Smooth muscle cell (in vitro differentiated cells): ENCODE measurements around the gene MDGA2. TPM values are rescaled to one million over a fixed set of nuclear protein-coding genes. Genes with fewer than 3 reads are reported as not detected.

Experiments used
- DNase-seq: peaks from one replicate; lab custom pipeline; 2025; ENCODE audit not compliant: unreplicated experiment; lab: John Stamatoyannopoulos, UW
- H2AFZ ChIP-seq: fragments of 200-600 bp; sonication (generic); 2 replicates; pipeline ENCODE4 v1.6.0; 2016; ENCODE audit warnings: antibody characterized with exemption, low read depth, mild to moderate bottlenecking
- H3F3A ChIP-seq: fragments of 200-600 bp; sonication (generic); 2 replicates; pipeline ENCODE4 v1.6.0; 2017; ENCODE audit warnings: antibody characterized with exemption, low read depth
- H3K27ac ChIP-seq: fragments of 200-600 bp; sonication (generic); 2 replicates; pipeline ENCODE4 v1.5.1; 2016; ENCODE audit warnings: low read depth, mild to moderate bottlenecking
- H3K27me3 ChIP-seq: fragments of 200-600 bp; sonication (generic); 2 replicates; pipeline ENCODE4 v1.6.1; 2016; ENCODE audit warnings: low read depth, mild to moderate bottlenecking
- H3K36me3 ChIP-seq: fragments of 200-600 bp; sonication (generic); 2 replicates; pipeline ENCODE4 v1.5.1; 2016; ENCODE audit warnings: low read depth
- H3K4me1 ChIP-seq: fragments of 200-600 bp; sonication (generic); 2 replicates; pipeline ENCODE4 v1.5.1; 2016; ENCODE audit warnings: low read depth
- H3K4me2 ChIP-seq: fragments of 200-600 bp; sonication (generic); 2 replicates; pipeline ENCODE4 v1.6.0; 2016; ENCODE audit warnings: mild to moderate bottlenecking
- H3K4me3 ChIP-seq: fragments of 200-600 bp; sonication (generic); 2 replicates; pipeline ENCODE4 v1.5.1; 2016; ENCODE audit warnings: mild to moderate bottlenecking
- H3K79me2 ChIP-seq: fragments of 200-600 bp; sonication (generic); 2 replicates; pipeline ENCODE4 v1.6.0; 2016; ENCODE audit warnings: low read depth, mild to moderate bottlenecking
- H3K9ac ChIP-seq: fragments of 200-600 bp; sonication (generic); 2 replicates; pipeline ENCODE4 v1.6.0; 2016; ENCODE audit warnings: low read depth
- H3K9me3 ChIP-seq: fragments of 200-600 bp; sonication (generic); replicated peaks from 2 replicates; pipeline ENCODE4 v1.5.1; 2016; ENCODE audit warnings: low read depth
- H4K20me1 ChIP-seq: fragments of 200-600 bp; sonication (generic); 2 replicates; pipeline ENCODE4 v1.6.0; 2016; ENCODE audit warnings: low read depth
- CTCF ChIP-seq: fragments of 200-600 bp; sonication (generic); IDR thresholded peaks from 2 replicates; pipeline ENCODE4 v1.5.1; 2017; ENCODE audit warnings: borderline replicate concordance, mild to moderate bottlenecking, antibody characterized with exemption; ENCODE audit not compliant: insufficient read depth, poor library complexity, severe bottlenecking
- WGBS: methylation state at CpG from one replicate; pipeline ENCODE4 v1.1.7; 2016; ENCODE audit warnings: low lambda C conversion rate; 5-methylcytosine and 5-hydroxymethylcytosine counted together
- polyA plus RNA-seq: library from polyadenylated mRNA; unstranded; fragments of >200 nt; fragmentation: Nextera tagmentation; extraction: Ambion mirVana; gene quantifications from 2 replicates; pipeline ENCODE4 v1.2.1, GENCODE V29; 2016
- total RNA-seq: library from RNA; depleted of rRNA; stranded (reverse); fragments of >200 nt; gene quantifications from 2 replicates; pipeline ENCODE4 v1.2.3, GENCODE V29; 2014

MDGA2 gene
- total and polyA plus RNA-seq, 2 experiments from 2014 or later = 1.4 to 1.8 TPM

DNA sequence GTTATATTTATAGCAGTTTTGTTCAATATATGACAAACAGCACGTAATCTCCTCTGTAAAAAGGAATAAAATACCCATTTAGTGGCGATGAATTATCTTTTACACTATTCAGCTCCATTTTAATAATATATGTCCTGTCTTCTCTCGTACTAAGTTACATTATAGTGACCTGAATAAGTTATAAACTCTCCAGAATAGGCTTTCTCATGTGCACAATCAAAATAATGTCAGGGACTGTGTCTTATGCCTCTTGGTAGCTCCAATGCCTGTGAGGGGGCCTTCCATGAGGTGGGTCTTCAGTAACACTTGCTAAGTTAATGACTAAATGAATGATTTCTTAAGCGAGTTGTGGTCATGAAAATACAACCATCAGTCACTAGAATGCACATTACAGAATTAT, 150.9 kb downstream of the MDGA2 start:
- no peak overlapping the region for H2AFZ ChIP-seq
- no peak overlapping the region for H3K27ac ChIP-seq
- H3K9me3 ChIP-seq = no peaks in the 10 kb centered on the region
- H3K9ac ChIP-seq = no peak overlapping the region
- H3K4me2 ChIP-seq = no peak overlapping the region
- H3K4me1 ChIP-seq = no peaks in the 10 kb centered on the region
- H4K20me1 ChIP-seq = no peaks in the 10 kb centered on the region
- H3F3A ChIP-seq = no peaks in the 10 kb centered on the region
- H3K79me2 ChIP-seq = no peaks in the 10 kb centered on the region
- no peaks in the 10 kb centered on the region for H3K27me3 ChIP-seq
- H3K4me3 ChIP-seq = no peak overlapping the region
- 92% methylated on average over 4 of the region's 4 CpGs for WGBS
- no peak for DNase-seq
- H3K36me3 ChIP-seq = no peaks in the 10 kb centered on the region
- TF ChIP-seq CTCF = no peak

GRCh38 chr14:47520382-47520781, 155.0 kb downstream of the MDGA2 start:
- H3K4me2 ChIP-seq = no peak overlapping the region
- WGBS = 92% methylated on average over 3 of the region's 3 CpGs
- H3K27ac ChIP-seq = no peak overlapping the region
- no peak overlapping the region for H2AFZ ChIP-seq
- H3K4me1 ChIP-seq = no peaks in the 10 kb centered on the region
- no peaks in the 10 kb centered on the region for H3F3A ChIP-seq
- no peaks in the 10 kb centered on the region for H3K27me3 ChIP-seq
- no peaks in the 10 kb centered on the region for H3K36me3 ChIP-seq
- H3K9ac ChIP-seq = no peak overlapping the region
- H3K9me3 ChIP-seq = no peaks in the 10 kb centered on the region
- no peaks in the 10 kb centered on the region for H3K79me2 ChIP-seq
- H3K4me3 ChIP-seq = no peak overlapping the region
- no peak for TF ChIP-seq CTCF
- DNase-seq = no peak
- no peaks in the 10 kb centered on the region for H4K20me1 ChIP-seq

- peaks cover 3% of the 10 kb centered on the region for H3K4me1 ChIP-seq
- H3K36me3 ChIP-seq = no peaks in the 10 kb centered on the region
- no peak for TF ChIP-seq CTCF
- no peak overlapping the region for H2AFZ ChIP-seq
- no peaks in the 10 kb centered on the region for H3K9me3 ChIP-seq
- H3K27ac ChIP-seq = no peak overlapping the region
- H3F3A ChIP-seq = no peaks in the 10 kb centered on the region
- 92% methylated on average over 2 of the region's 2 CpGs for WGBS
- no peak overlapping the region for H3K4me2 ChIP-seq
- no peak overlapping the region for H3K4me3 ChIP-seq
- H3K27me3 ChIP-seq = no peaks in the 10 kb centered on the region
- H4K20me1 ChIP-seq = no peaks in the 10 kb centered on the region
- no peak for DNase-seq
- H3K9ac ChIP-seq = no peak overlapping the region
- no peaks in the 10 kb centered on the region for H3K79me2 ChIP-seq
Observed at GRCh38 chr14:47511829-47512228, 163.6 kb downstream of the MDGA2 start.

DNA sequence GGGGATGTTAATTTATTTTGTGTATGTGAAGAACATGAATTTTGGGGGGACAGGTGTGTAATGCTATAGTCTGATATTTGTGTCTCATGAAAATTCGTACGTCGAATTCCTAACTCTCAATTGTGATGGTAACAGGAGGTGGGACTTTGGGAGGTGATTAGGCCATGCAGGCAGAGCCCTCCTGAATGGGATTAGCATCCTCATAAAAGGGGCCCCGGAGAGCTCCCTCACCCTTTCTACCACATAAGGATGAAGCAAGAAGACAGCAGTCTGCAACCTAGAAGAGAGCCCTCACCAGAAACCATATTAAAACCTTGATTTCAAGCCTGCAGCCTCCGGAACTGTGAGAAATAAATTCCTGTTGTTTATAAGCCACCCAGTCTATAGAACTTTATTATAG, 165.4 kb downstream of the MDGA2 start:
- Histone ChIP-seq H3K4me1 (peaks cover 3% of the 10 kb centered on the region), H4K20me1 (no peaks in the 10 kb centered on the region), H3K36me3 (no peaks in the 10 kb centered on the region), H3K27ac (no peak overlapping the region), H3F3A (no peaks in the 10 kb centered on the region), H3K4me3 (no peak overlapping the region), H3K79me2 (no peaks in the 10 kb centered on the region), H3K9ac (no peak overlapping the region), H3K9me3 (no peaks in the 10 kb centered on the region), H3K4me2 (no peak overlapping the region), H2AFZ (no peak overlapping the region), H3K27me3 (no peaks in the 10 kb centered on the region)
- 87% methylated on average over 5 of the region's 5 CpGs for WGBS
- TF ChIP-seq CTCF = no peak
- no peak for DNase-seq
